Transverse colon (tissue), 4 donors: ENCODE data around the gene PCCB. TPM values are rescaled to one million over a fixed set of nuclear protein-coding genes. Genes with fewer than 3 reads are reported as not detected.
"Not testable (repeated sequence)": the region's sequence is repeated elsewhere in the genome, so short reads cannot be mapped to it uniquely, and the experiment has no call there.

Experiments
- DNase-seq: peaks from one replicate; pipeline ENCODE4 v3.0.0-alpha.2; 2019
- H3K27ac ChIP-seq, 4 donors: fragments of 200-600 bp; sonication (generic); 2 replicates each; pipeline ENCODE4 v1.5.1; 2016 to 2018; ENCODE audit warnings: inconsistent platforms in 4 of 4
- H3K27me3 ChIP-seq: fragments of 200-600 bp; sonication (generic); 2 replicates; pipeline ENCODE4 v1.5.1; 2017; ENCODE audit warnings: inconsistent platforms
- H3K36me3 ChIP-seq, 4 donors: fragments of 200-600 bp; sonication (generic); 2 replicates each; pipeline ENCODE4 v1.5.1; 2017 to 2019; ENCODE audit warnings: inconsistent platforms in 4 of 4
- H3K4me1 ChIP-seq, 4 donors: fragments of 200-600 bp; sonication (generic); 2 replicates each; pipeline ENCODE4 v1.5.1; 2017 to 2020; ENCODE audit warnings: inconsistent platforms in 4 of 4
- H3K4me3 ChIP-seq, 4 donors: fragments of 200-600 bp; sonication (generic); 1 replicate in 1 of 4; 2 replicates in 3 of 4; pipeline versions ENCODE4 v1.5.1 to v1.6.1; 2017 to 2019; ENCODE audit warnings: inconsistent platforms in 4 of 4
- H3K9me3 ChIP-seq, 2 donors: fragments of 200-600 bp; sonication (generic); 2 replicates each; pipeline ENCODE4 v1.5.1; 2017 to 2019; ENCODE audit warnings: inconsistent platforms in 2 of 2
- EP300 ChIP-seq: sonication (generic); formaldehyde crosslinking; IDR thresholded peaks from one replicate; pipeline ENCODE4 v1.6.1; 2017; ENCODE audit warnings: antibody characterized with exemption, low read depth
- POLR2A ChIP-seq: fragments of 450-650 bp; IDR thresholded peaks from one replicate; pipeline ENCODE4 v1.6.1; 2016; ENCODE audit warnings: antibody characterized with exemption, mild to moderate bottlenecking, moderate library complexity
- POLR2AphosphoS5 ChIP-seq, 3 donors: sonication (generic); formaldehyde crosslinking; IDR thresholded peaks; one replicate each; pipeline ENCODE4 v1.6.1; 2016; ENCODE audit warnings: antibody characterized with exemption in 3 of 3
- WGBS, 2 donors: methylation state at CpG; one replicate each; pipeline ENCODE4 v1.1.5; 2018; ENCODE audit warnings: low coverage in 1 of 2; 5-methylcytosine and 5-hydroxymethylcytosine counted together
- in situ Hi-C, 4 donors: fragments of 200-750 bp; cut with MboI; loops; one replicate each; pipeline versions ENCODE4 v1.15.0 to v1.15.1; 2017; ENCODE audit warnings: low sequenced_read_pairs in 3 of 4, low pct_ligation_motif_present in 1 of 4, low pct_unique_long_range_greater_than_20kb in 1 of 4
- intact Hi-C: fragments of 100-400 bp; cut with DNase I; formaldehyde crosslinking; loops from one replicate; pipeline ENCODE4 v1.15.1; 2023; ENCODE audit warnings: low total_unique reads
- total RNA-seq, 4 donors: library from RNA; depleted of rRNA; stranded (reverse); fragments of >200 nt; gene quantifications; one replicate each; pipeline ENCODE4 v1.1.0, GENCODE V29; 2016
- TF ChIP-seq, protein P1 (sequence below), 5 experiments: fragments of 200-600 bp in 3 of 5; fragments of 450-650 bp in 2 of 5; sonication (generic) in 3 of 5; IDR thresholded peaks; 1 replicate in 2 of 5; 2 replicates in 3 of 5; pipeline ENCODE4 v1.5.1; 2016 to 2017; ENCODE audit warnings: antibody characterized with exemption in 5 of 5, inconsistent platforms in 3 of 5, mild to moderate bottlenecking in 2 of 5, moderate library complexity in 1 of 5

Gene PCCB
- total RNA-seq, 4 donors from 2014 or later, result 5.2 to 63.1 (median 48.0) TPM

DNA sequence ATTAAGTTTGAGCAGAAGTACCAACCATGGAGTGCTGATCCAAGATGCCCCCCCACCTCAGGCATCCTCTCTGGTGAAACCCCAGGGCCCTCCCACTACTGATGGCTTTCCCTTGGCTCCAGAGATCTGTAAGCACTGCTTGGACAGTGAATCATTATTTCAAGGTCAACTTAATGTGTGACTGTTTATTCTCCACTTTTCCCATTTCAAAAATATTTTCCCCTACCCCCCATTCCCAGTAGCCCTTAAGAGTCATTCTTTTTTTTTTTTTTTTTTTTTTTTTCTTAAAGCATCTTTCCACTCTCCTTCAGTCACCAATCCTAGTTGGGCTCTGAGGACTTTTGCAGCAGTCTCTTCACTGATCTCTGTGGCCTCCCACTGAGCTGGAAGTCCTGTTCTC, 82.6 kb downstream of the PCCB start:
- peaks cover 0 to 14% (median 0%) of the 10 kb centered on the region in 4 donors for H3K36me3 ChIP-seq
- no peaks in the 10 kb centered on the region for H3K9me3 ChIP-seq
- no peaks in the 10 kb centered on the region for H3K4me1 ChIP-seq
- no peak for DNase-seq
- in situ Hi-C loops (no loop called here), intact Hi-C loops (no loop called here)
- no peak for TF ChIP-seq POLR2AphosphoS5 (IDR thresholded peaks at IDR 0.05)
- TF ChIP-seq EP300, result no peak
- TF ChIP-seq, protein P1, sequence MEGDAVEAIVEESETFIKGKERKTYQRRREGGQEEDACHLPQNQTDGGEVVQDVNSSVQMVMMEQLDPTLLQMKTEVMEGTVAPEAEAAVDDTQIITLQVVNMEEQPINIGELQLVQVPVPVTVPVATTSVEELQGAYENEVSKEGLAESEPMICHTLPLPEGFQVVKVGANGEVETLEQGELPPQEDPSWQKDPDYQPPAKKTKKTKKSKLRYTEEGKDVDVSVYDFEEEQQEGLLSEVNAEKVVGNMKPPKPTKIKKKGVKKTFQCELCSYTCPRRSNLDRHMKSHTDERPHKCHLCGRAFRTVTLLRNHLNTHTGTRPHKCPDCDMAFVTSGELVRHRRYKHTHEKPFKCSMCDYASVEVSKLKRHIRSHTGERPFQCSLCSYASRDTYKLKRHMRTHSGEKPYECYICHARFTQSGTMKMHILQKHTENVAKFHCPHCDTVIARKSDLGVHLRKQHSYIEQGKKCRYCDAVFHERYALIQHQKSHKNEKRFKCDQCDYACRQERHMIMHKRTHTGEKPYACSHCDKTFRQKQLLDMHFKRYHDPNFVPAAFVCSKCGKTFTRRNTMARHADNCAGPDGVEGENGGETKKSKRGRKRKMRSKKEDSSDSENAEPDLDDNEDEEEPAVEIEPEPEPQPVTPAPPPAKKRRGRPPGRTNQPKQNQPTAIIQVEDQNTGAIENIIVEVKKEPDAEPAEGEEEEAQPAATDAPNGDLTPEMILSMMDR (IDR thresholded peaks at IDR 0.05), result no peak
- TF ChIP-seq POLR2A, result no peak
- no peaks in the 10 kb centered on the region for H3K27me3 ChIP-seq
- no peak overlapping the region for H3K27ac ChIP-seq
- no peak overlapping the region for H3K4me3 ChIP-seq

GRCh38 chr3:136334209-136334608, 84.1 kb downstream of the PCCB start:
- no peaks in the 10 kb centered on the region for H3K27me3 ChIP-seq
- in situ Hi-C loops (no loop called here), intact Hi-C loops (no loop called here)
- no peak overlapping the region for H3K4me3 ChIP-seq
- TF ChIP-seq, protein P1 (IDR thresholded peaks at IDR 0.05), result no peak
- TF ChIP-seq POLR2A (no peak), POLR2AphosphoS5 (IDR thresholded peaks at IDR 0.05) (no peak)
- no peaks in the 10 kb centered on the region for H3K4me1 ChIP-seq
- no peak for DNase-seq
- H3K36me3 ChIP-seq, result peaks cover 0 to 8% (median 3%) of the 10 kb centered on the region in 4 donors
- H3K27ac ChIP-seq, result no peak overlapping the region
- H3K9me3 ChIP-seq, result no peaks in the 10 kb centered on the region

DNA sequence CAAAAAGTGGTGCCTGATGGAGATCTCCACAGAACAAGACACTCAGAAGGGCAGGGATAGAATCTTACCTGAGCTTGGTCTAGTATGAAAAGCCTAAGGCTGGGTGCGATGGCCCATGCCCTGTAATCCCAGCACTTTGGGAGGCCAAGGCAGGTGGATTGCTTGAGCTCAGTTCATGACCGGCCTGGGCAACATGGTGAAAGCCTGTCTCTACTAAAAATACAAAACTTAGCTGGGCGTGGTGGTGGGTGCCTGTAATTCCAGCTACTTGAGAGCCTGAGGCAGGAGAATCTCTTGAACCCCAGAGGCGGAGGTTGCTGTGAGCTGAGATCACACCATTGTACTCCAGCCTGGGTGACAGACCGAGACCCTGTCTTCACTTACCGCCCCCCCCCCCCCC, 84.6 kb downstream of the PCCB start:
- H3K4me1 ChIP-seq, H3K4me3 ChIP-seq, H3K27me3 ChIP-seq, H3K27ac ChIP-seq, in situ Hi-C loops, DNase-seq, intact Hi-C loops, H3K9me3 ChIP-seq: not testable (repeated sequence)
- WGBS, 2 donors, result 98 to 100% methylated on average over 2 to 5 of the region's 6 CpGs
- H3K36me3 ChIP-seq, result peaks cover 0 to 10% (median 4%) of the 10 kb centered on the region in 4 donors

DNA sequence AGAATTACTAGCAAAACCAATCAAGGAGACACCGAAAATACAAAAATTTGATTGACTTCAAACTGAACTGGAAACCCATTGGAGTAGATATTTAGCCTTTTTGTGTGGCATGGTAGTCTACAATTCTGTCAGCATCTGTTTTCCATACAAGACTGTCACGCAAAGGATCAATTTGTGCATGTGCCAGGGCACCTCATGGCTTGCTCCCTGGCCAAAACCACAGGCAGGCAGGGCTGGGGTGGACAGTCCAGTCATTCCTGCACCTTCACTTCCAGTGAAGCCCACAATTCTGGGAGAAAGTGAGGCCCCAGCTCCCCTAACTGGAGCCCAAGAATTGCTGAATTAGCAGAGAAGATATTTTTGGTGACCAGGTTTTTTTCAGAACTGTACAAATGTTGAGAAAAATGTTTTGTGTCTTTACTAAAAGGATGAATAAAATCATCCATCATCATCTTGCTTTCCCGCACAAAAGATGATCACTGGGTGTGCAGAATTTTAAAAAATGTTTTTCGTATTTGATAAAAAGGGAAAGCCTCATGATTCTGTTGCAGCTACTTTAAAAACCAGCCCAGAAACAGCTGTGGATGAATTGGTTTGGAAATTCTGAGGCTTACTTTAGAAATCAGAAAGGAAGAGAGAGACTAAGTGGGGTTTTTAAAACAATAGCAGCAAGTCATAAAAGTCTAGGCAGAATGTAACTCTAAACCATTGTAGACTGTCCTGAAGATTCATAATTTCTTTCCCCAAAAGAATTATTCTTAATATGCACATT, 86.4 kb downstream of the PCCB start:
- in situ Hi-C loops, result no loop called here
- intact Hi-C loops, result no loop called here
- no peak for DNase-seq
- no peaks in the 10 kb centered on the region for H3K9me3 ChIP-seq
- TF ChIP-seq POLR2AphosphoS5 (IDR thresholded peaks at IDR 0.05) (no peak), POLR2A (no peak), EP300 (no peak)
- TF ChIP-seq, protein P1 (IDR thresholded peaks at IDR 0.05), result no peak
- H3K36me3 ChIP-seq, result peaks cover 0 to 16% (median 4%) of the 10 kb centered on the region in 4 donors
- no peaks in the 10 kb centered on the region for H3K27me3 ChIP-seq
- WGBS, 2 donors, result 96 to 97% methylated on average over 3 to 4 of the region's 4 CpGs
- H3K4me1 ChIP-seq, result no peaks in the 10 kb centered on the region
- H3K4me3 ChIP-seq, result no peak overlapping the region
- no peak overlapping the region for H3K27ac ChIP-seq

- intact Hi-C loops (no loop called here), in situ Hi-C loops (no loop called here)
- no peak for TF ChIP-seq POLR2A
- TF ChIP-seq, protein P1 (IDR thresholded peaks at IDR 0.05), result no peak
- no peak for TF ChIP-seq EP300
- TF ChIP-seq POLR2AphosphoS5 (IDR thresholded peaks at IDR 0.05), result peak in 1 of 3 donors; percentile 35
- no peak for DNase-seq
- no peak overlapping the region for H3K4me3 ChIP-seq
- peaks cover 0 to 20% (median 0%) of the 10 kb centered on the region in 4 donors for H3K36me3 ChIP-seq
- H3K27me3 ChIP-seq, result no peaks in the 10 kb centered on the region
- H3K9me3 ChIP-seq, result no peaks in the 10 kb centered on the region
- H3K4me1 ChIP-seq, result peaks cover 7 to 26% (median 15%) of the 10 kb centered on the region in 4 donors
- peak overlapping the region; percentile 51 to 77 (median 70) for H3K27ac ChIP-seq
- 18 to 33% methylated on average over 2 of the region's 2 CpGs for WGBS, 2 donors
Measured at GRCh38 chr3:136343446-136343845, 93.3 kb downstream of the PCCB start.
